HepG2 (cell line): ENCODE results near the gene NDNF.

Experiments used
- GABPA ChIP-seq, 2 experiments: IDR thresholded peaks; 2 replicates each; pipeline ENCODE4 v1.6.1; 2011 to 2016; ENCODE audit warnings: low read depth in 2 of 2, low read length in 1 of 2, missing biosample characterization in 1 of 2, missing genetic modification characterization in 1 of 2
- HNF4A ChIP-seq: sonication (generic); formaldehyde crosslinking; IDR thresholded peaks from 2 replicates; pipeline ENCODE4 v1.4.0; 2020; ENCODE audit warnings: missing genetic modification reagents
- TARDBP ChIP-seq: sonication (generic); formaldehyde crosslinking; IDR thresholded peaks from 2 replicates; pipeline ENCODE4 v1.8.0; 2022; ENCODE audit warnings: mild to moderate bottlenecking, missing genetic modification reagents
- TF ChIP-seq, protein P1 (sequence below): sonication (generic); formaldehyde crosslinking; IDR thresholded peaks from 2 replicates; pipeline ENCODE4 v1.4.0; 2020; ENCODE audit warnings: mild to moderate bottlenecking, missing genetic modification reagents
- TF ChIP-seq, protein P2 (sequence below): sonication (generic); formaldehyde crosslinking; IDR thresholded peaks from 2 replicates; pipeline ENCODE4 v1.4.0; 2020; ENCODE audit warnings: missing genetic modification reagents, borderline replicate concordance
- TF ChIP-seq, protein P3 (sequence below): IDR thresholded peaks from 2 replicates; pipeline ENCODE4 v1.6.1; 2016; ENCODE audit warnings: low read depth, missing genetic modification reagents, missing compliant biosample characterization

DNA sequence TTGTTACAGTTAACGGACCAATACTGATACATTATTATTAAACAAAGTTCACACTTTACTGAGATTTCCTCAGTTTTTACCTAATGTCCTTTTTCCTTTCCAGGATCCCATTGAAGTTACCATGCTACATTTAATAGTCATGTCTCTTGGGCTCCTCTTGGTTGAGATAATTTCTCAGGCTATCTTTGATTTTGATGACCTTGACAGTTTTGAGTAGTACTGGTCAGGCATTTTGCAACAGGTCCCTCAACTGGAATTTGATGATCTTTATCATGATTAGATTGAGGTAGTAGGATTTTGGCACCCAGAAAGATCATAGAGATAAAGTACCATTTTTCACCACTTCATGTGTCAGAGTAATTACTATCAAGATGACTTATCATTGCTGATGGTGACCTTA, 53.8 kb downstream of the NDNF start:
- TF ChIP-seq, protein P1, sequence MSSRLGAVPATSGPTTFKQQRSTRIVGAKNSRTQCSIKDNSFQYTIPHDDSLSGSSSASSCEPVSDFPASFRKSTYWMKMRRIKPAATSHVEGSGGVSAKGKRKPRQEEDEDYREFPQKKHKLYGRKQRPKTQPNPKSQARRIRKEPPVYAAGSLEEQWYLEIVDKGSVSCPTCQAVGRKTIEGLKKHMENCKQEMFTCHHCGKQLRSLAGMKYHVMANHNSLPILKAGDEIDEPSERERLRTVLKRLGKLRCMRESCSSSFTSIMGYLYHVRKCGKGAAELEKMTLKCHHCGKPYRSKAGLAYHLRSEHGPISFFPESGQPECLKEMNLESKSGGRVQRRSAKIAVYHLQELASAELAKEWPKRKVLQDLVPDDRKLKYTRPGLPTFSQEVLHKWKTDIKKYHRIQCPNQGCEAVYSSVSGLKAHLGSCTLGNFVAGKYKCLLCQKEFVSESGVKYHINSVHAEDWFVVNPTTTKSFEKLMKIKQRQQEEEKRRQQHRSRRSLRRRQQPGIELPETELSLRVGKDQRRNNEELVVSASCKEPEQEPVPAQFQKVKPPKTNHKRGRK (CRISPR knock-in tag), result no peak
- TF ChIP-seq, protein P2, sequence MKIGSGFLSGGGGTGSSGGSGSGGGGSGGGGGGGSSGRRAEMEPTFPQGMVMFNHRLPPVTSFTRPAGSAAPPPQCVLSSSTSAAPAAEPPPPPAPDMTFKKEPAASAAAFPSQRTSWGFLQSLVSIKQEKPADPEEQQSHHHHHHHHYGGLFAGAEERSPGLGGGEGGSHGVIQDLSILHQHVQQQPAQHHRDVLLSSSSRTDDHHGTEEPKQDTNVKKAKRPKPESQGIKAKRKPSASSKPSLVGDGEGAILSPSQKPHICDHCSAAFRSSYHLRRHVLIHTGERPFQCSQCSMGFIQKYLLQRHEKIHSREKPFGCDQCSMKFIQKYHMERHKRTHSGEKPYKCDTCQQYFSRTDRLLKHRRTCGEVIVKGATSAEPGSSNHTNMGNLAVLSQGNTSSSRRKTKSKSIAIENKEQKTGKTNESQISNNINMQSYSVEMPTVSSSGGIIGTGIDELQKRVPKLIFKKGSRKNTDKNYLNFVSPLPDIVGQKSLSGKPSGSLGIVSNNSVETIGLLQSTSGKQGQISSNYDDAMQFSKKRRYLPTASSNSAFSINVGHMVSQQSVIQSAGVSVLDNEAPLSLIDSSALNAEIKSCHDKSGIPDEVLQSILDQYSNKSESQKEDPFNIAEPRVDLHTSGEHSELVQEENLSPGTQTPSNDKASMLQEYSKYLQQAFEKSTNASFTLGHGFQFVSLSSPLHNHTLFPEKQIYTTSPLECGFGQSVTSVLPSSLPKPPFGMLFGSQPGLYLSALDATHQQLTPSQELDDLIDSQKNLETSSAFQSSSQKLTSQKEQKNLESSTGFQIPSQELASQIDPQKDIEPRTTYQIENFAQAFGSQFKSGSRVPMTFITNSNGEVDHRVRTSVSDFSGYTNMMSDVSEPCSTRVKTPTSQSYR (CRISPR knock-in tag), result no peak
- TF ChIP-seq GABPA (IDR thresholded peaks at IDR 0.05; ENCODE audit: low read depth, low read length), result no peak
- no peak for TF ChIP-seq GABPA (CRISPR knock-in tag; IDR thresholded peaks at IDR 0.05; ENCODE audit: low read depth)
- TF ChIP-seq HNF4A (CRISPR knock-in tag), result no peak
- TF ChIP-seq TARDBP (CRISPR knock-in tag), result no peak
- TF ChIP-seq, protein P3, sequence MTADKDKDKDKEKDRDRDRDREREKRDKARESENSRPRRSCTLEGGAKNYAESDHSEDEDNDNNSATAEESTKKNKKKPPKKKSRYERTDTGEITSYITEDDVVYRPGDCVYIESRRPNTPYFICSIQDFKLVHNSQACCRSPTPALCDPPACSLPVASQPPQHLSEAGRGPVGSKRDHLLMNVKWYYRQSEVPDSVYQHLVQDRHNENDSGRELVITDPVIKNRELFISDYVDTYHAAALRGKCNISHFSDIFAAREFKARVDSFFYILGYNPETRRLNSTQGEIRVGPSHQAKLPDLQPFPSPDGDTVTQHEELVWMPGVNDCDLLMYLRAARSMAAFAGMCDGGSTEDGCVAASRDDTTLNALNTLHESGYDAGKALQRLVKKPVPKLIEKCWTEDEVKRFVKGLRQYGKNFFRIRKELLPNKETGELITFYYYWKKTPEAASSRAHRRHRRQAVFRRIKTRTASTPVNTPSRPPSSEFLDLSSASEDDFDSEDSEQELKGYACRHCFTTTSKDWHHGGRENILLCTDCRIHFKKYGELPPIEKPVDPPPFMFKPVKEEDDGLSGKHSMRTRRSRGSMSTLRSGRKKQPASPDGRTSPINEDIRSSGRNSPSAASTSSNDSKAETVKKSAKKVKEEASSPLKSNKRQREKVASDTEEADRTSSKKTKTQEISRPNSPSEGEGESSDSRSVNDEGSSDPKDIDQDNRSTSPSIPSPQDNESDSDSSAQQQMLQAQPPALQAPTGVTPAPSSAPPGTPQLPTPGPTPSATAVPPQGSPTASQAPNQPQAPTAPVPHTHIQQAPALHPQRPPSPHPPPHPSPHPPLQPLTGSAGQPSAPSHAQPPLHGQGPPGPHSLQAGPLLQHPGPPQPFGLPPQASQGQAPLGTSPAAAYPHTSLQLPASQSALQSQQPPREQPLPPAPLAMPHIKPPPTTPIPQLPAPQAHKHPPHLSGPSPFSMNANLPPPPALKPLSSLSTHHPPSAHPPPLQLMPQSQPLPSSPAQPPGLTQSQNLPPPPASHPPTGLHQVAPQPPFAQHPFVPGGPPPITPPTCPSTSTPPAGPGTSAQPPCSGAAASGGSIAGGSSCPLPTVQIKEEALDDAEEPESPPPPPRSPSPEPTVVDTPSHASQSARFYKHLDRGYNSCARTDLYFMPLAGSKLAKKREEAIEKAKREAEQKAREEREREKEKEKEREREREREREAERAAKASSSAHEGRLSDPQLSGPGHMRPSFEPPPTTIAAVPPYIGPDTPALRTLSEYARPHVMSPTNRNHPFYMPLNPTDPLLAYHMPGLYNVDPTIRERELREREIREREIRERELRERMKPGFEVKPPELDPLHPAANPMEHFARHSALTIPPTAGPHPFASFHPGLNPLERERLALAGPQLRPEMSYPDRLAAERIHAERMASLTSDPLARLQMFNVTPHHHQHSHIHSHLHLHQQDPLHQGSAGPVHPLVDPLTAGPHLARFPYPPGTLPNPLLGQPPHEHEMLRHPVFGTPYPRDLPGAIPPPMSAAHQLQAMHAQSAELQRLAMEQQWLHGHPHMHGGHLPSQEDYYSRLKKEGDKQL (CRISPR knock-in tag), result no peak
